ENCODE data around the gene PCDHGA8. TPM values are rescaled to one million over a fixed set of nuclear protein-coding genes. Genes with fewer than 3 reads are reported as not detected.
"Not testable (repeated sequence)": the region's sequence is repeated elsewhere in the genome, so short reads cannot be mapped to it uniquely, and the experiment has no call there.

The PCDHGA8 gene
- total RNA-seq, 2 experiments from 2014 or later: not detected

- H3K4me3 Mint-ChIP-seq: peak within 1 kb of the TSS; percentile 2
- peaks cover 18% of the 10 kb centered on the region for H3K9me3 Mint-ChIP-seq (ENCODE audit: insufficient read depth)
- peaks cover 9% of the 10 kb centered on the region for H3K36me3 Mint-ChIP-seq (ENCODE audit: low read depth)
- ChIA-PET CTCF (interaction anchor here (1.2 to 1.7 kb wide), 4 partner anchors 10 to 190 kb away, joined by 3 to 5 read pairs (median 4); partner anchors contain the start of gene PCDHGB5), POLR2A (no interaction called here)
- H3K4me1 Mint-ChIP-seq (ENCODE audit: low read depth): peaks cover 8% of the 10 kb centered on the region
- ATAC-seq (no peak), DNase-seq (no peak)
- peaks cover 38% of the 10 kb centered on the region for H3K27me3 Mint-ChIP-seq (ENCODE audit: low read depth)
- H3K27ac Mint-ChIP-seq: no peak within 1 kb of the TSS
Observed at GRCh38 chr5:141373673-141374317, 18.6 kb upstream of the PCDHGA8 start, which contains the start of gene PCDHGA6. Gene PCDHGA6, plus strand, starts transcription at chr5:141373891. Its CDS starts 193 bp downstream, at chr5:141374084.

GRCh38 chr5:141374627-141375026 lies 17.8 kb upstream of the PCDHGA8 start:
- H3K27me3 Mint-ChIP-seq (ENCODE audit: low read depth): peaks cover 35% of the 10 kb centered on the region

GRCh38 chr5:141375444-141376155 lies 16.8 kb upstream of the PCDHGA8 start:
- H3K36me3 Mint-ChIP-seq (ENCODE audit: low read depth); DNase-seq; H3K4me1 Mint-ChIP-seq (ENCODE audit: low read depth); H3K27ac Mint-ChIP-seq; ATAC-seq; H3K4me3 Mint-ChIP-seq; POLR2A ChIA-PET: not testable (repeated sequence)
- Mint-ChIP-seq H3K9me3 (ENCODE audit: insufficient read depth) (peaks cover 15% of the 10 kb centered on the region), H3K27me3 (ENCODE audit: low read depth) (peaks cover 28% of the 10 kb centered on the region)
- CTCF ChIA-PET: interaction anchor here (1.1 to 1.4 kb wide), 3 partner anchors 20 to 182 kb away, joined by 3 to 4 read pairs (median 3); partner anchors contain the start of gene PCDHGB5

More at GRCh38 chr5:141374627-141375026, 17.8 kb upstream of the PCDHGA8 start:
- CTCF ChIA-PET: interaction anchor here (1.1 to 1.7 kb wide), 5 partner anchors 9 to 189 kb away, joined by 3 to 5 read pairs (median 4); partner anchors contain the start of gene PCDHGB5
- DNase-seq: no peak
- Mint-ChIP-seq H3K9me3 (ENCODE audit: insufficient read depth) (peaks cover 13% of the 10 kb centered on the region), H3K36me3 (ENCODE audit: low read depth) (peaks cover 9% of the 10 kb centered on the region), H3K4me1 (ENCODE audit: low read depth) (peaks cover 8% of the 10 kb centered on the region), H3K4me3 (no peak overlapping the region), H3K27ac (no peak overlapping the region)
- ATAC-seq: no peak
- POLR2A ChIA-PET: no interaction called here

DNA sequence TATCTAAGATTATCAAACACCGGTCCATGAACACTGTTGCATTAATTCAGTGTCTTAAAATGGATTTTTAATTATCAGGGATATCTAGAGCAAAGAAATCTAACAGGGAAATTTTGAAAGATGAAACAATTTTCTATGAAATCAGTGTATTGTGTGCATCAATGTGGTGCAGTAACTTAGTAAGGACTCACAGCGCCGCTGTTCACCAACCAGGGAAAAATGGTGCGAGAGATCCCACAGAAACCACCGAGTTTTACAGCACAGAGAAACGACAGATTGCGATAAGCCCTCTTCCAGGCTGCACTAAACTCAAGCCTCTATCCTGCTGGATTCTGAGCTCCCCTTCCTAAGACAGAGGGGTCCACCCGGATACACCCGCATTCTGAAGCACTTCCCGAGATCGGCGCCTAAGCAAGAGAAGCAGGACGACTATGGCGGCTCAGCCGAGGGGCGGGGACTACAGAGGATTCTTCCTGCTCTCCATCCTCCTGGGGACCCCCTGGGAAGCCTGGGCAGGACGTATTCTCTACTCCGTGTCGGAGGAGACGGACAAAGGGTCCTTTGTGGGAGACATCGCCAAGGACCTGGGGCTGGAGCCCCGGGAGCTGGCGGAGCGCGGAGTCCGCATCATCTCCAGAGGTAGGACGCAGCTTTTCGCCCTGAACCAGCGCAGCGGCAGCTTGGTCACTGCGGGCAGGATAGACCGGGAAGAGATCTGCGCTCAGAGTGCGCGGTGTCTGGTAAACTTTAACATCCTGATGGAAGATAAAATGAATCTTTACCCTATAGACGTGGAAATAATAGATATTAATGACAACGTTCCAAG lies 9.8 kb upstream of the PCDHGA8 start, which contains the start of gene PCDHGA7:
PCDHGA7 (plus strand) TSS at position 274 of the 826 bp plus-strand sequence; CDS start at position 432, 158 bp downstream.
- POLR2A ChIA-PET: no interaction called here
- CTCF ChIA-PET: interaction anchor here (1.5 to 1.7 kb wide), 2 partner anchors 8 to 13 kb away, joined by 4 to 5 read pairs; partner anchors contain the start of genes PCDHGA6 and PCDHGB3
- H3K27ac Mint-ChIP-seq: no peak within 1 kb of the TSS
- H3K27me3 Mint-ChIP-seq (ENCODE audit: low read depth): peaks cover 35% of the 10 kb centered on the region
- DNase-seq (no peak), ATAC-seq (no peak)
- peaks cover 2% of the 10 kb centered on the region for H3K36me3 Mint-ChIP-seq (ENCODE audit: low read depth)
- H3K4me3 Mint-ChIP-seq: peak within 1 kb of the TSS; percentile 36
- H3K4me1 Mint-ChIP-seq (ENCODE audit: low read depth): no peaks in the 10 kb centered on the region
- H3K9me3 Mint-ChIP-seq (ENCODE audit: insufficient read depth): peaks cover 20% of the 10 kb centered on the region

DNA sequence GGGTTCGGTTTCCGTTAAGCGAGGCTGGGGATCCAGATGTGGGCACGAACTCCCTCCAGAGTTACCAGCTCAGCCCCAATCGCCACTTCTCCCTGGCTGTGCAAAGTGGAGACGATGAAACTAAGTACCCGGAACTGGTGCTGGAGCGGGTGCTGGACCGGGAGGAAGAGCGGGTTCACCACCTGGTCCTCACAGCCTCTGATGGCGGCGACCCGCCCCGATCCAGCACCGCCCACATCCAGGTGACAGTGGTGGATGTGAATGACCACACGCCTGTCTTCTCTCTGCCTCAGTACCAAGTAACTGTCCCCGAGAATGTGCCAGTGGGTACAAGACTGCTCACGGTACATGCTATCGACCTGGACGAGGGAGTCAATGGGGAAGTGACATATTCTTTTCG lies 9.1 kb upstream of the PCDHGA8 start:
- H3K36me3 Mint-ChIP-seq (ENCODE audit: low read depth): peaks cover 2% of the 10 kb centered on the region
- H3K27me3 Mint-ChIP-seq (ENCODE audit: low read depth): peaks cover 37% of the 10 kb centered on the region
- H3K4me3 Mint-ChIP-seq: no peak overlapping the region
- no peak for ATAC-seq
- no peak for DNase-seq
- no peaks in the 10 kb centered on the region for H3K4me1 Mint-ChIP-seq (ENCODE audit: low read depth)
- peaks cover 21% of the 10 kb centered on the region for H3K9me3 Mint-ChIP-seq (ENCODE audit: insufficient read depth)
- ChIA-PET POLR2A (no interaction called here), CTCF (interaction anchor here (1.5 to 1.7 kb wide), 2 partner anchors 9 to 13 kb away, joined by 4 to 5 read pairs; partner anchors contain the start of genes PCDHGA6 and PCDHGB3)
- no peak overlapping the region for H3K27ac Mint-ChIP-seq

- H3K4me3 Mint-ChIP-seq: no peak overlapping the region
- CTCF ChIA-PET: interaction anchor here (1.1 kb wide), 1 partner anchor 15 kb away, joined by 3 read pairs; the partner anchor contains the start of gene PCDHGB3
- no peak overlapping the region for H3K27ac Mint-ChIP-seq
- H3K27me3 Mint-ChIP-seq (ENCODE audit: low read depth): peaks cover 40% of the 10 kb centered on the region
- peaks cover 2% of the 10 kb centered on the region for H3K36me3 Mint-ChIP-seq (ENCODE audit: low read depth)
- H3K9me3 Mint-ChIP-seq (ENCODE audit: insufficient read depth): peaks cover 33% of the 10 kb centered on the region
- DNase-seq (no peak), ATAC-seq (no peak)
- no peaks in the 10 kb centered on the region for H3K4me1 Mint-ChIP-seq (ENCODE audit: low read depth)
- POLR2A ChIA-PET: no interaction called here
Observed at GRCh38 chr5:141384471-141385267, 7.8 kb upstream of the PCDHGA8 start.

- POLR2A ChIA-PET; H3K27ac Mint-ChIP-seq; H3K4me1 Mint-ChIP-seq (ENCODE audit: low read depth); H3K36me3 Mint-ChIP-seq (ENCODE audit: low read depth): not testable (repeated sequence)
- peak; percentile 44 for ATAC-seq
- CTCF ChIA-PET: interaction anchor here (2.5 kb wide), 1 partner anchor 26 kb away, joined by 9 read pairs; the partner anchor contains the start of gene PCDHGA10
- Mint-ChIP-seq H3K9me3 (ENCODE audit: insufficient read depth) (peaks cover 34% of the 10 kb centered on the region), H3K27me3 (ENCODE audit: low read depth) (peaks cover 38% of the 10 kb centered on the region), H3K4me3 (peak within 1 kb of the TSS; percentile 0)
- DNase-seq: peak; percentile 34
Observed at GRCh38 chr5:141387557-141388311, 4.7 kb upstream of the PCDHGA8 start, which contains the start of gene PCDHGB4. Gene PCDHGB4, plus strand, starts transcription at chr5:141387698. Its CDS starts 187 bp downstream, at chr5:141387885.

DNA sequence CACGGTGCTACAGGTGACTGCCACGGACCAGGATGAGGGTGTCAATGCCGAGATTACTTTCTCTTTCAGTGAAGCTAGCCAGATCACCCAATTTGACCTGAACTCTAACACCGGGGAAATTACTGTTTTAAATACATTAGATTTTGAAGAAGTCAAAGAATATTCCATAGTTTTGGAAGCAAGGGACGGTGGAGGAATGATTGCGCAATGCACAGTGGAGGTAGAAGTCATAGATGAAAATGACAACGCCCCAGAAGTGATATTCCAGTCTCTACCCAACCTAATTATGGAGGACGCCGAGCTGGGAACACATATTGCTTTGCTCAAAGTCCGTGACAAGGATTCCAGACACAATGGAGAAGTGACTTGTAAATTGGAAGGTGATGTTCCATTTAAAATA lies 3.8 kb upstream of the PCDHGA8 start:
- Mint-ChIP-seq H3K4me1 (ENCODE audit: low read depth) (no peaks in the 10 kb centered on the region), H3K27ac (no peak overlapping the region), H3K4me3 (peak overlapping the region; percentile 0), H3K27me3 (ENCODE audit: low read depth) (peaks cover 32% of the 10 kb centered on the region), H3K36me3 (ENCODE audit: low read depth) (peaks cover 5% of the 10 kb centered on the region), H3K9me3 (ENCODE audit: insufficient read depth) (peaks cover 32% of the 10 kb centered on the region)
- POLR2A ChIA-PET: no interaction called here
- CTCF ChIA-PET: interaction anchor here (0.8 to 2.5 kb wide), 2 partner anchors 25 to 125 kb away, joined by 3 to 9 read pairs; partner anchors contain the start of gene PCDHGA10
- DNase-seq (no peak), ATAC-seq (no peak)

- H3K36me3 Mint-ChIP-seq (ENCODE audit: low read depth): peaks cover 6% of the 10 kb centered on the region
- ChIA-PET CTCF (interaction anchor here (0.8 to 2.5 kb wide), 2 partner anchors 24 to 124 kb away, joined by 3 to 9 read pairs; partner anchors contain the start of gene PCDHGA10), POLR2A (no interaction called here)
- peaks cover 30% of the 10 kb centered on the region for H3K27me3 Mint-ChIP-seq (ENCODE audit: low read depth)
- DNase-seq (no peak), ATAC-seq (no peak)
- no peak overlapping the region for H3K27ac Mint-ChIP-seq
- no peaks in the 10 kb centered on the region for H3K4me1 Mint-ChIP-seq (ENCODE audit: low read depth)
- no peak overlapping the region for H3K4me3 Mint-ChIP-seq
- H3K9me3 Mint-ChIP-seq (ENCODE audit: insufficient read depth): peaks cover 34% of the 10 kb centered on the region
Observed at GRCh38 chr5:141389153-141390042, 3.0 kb upstream of the PCDHGA8 start.
